Spinal cord (tissue), 10 donors: ENCODE data around the gene SPAG5. TPM values are rescaled to one million over a fixed set of nuclear protein-coding genes. Genes with fewer than 3 reads are reported as not detected.

Experiments
- DNase-seq, 6 donors: peaks; one replicate each; pipeline versions ENCODE4 v3.0.0 to v3.0.0-alpha.2; 2013 to 2015; ENCODE audit warnings: low spot score in 6 of 6, low read depth in 4 of 6
- H3K27ac ChIP-seq: one replicate; pipeline ENCODE4 v1.5.1; 2013; ENCODE audit warnings: low read depth, low read length, control low read depth
- H3K27me3 ChIP-seq: one replicate; pipeline ENCODE4 v1.6.1; 2013; ENCODE audit warnings: low read length; ENCODE audit not compliant: control insufficient read depth, insufficient read depth
- H3K36me3 ChIP-seq: one replicate; pipeline ENCODE4 v1.6.1; 2013; ENCODE audit warnings: low read length; ENCODE audit not compliant: control insufficient read depth, insufficient read depth
- H3K4me1 ChIP-seq: one replicate; pipeline ENCODE4 v1.6.1; 2013; ENCODE audit warnings: low read length; ENCODE audit not compliant: control insufficient read depth, insufficient read depth
- H3K4me3 ChIP-seq: one replicate; pipeline ENCODE4 v1.5.1; 2013; ENCODE audit warnings: low read depth, low read length, control low read depth
- H3K9me3 ChIP-seq: one replicate; pipeline ENCODE4 v1.6.1; 2013; ENCODE audit warnings: low read length; ENCODE audit not compliant: control insufficient read depth, insufficient read depth
- WGBS: methylation state at CpG from one replicate; pipeline ENCODE4 v1.1.5; 2013; ENCODE audit warnings: missing lambda C conversion rate; ENCODE audit not compliant: insufficient coverage; 5-methylcytosine and 5-hydroxymethylcytosine counted together
- long read RNA-seq, 4 donors: transcript quantifications; one replicate each; lab custom pipeline, GENCODE V29; 2026
- polyA plus RNA-seq, 2 donors: library from polyadenylated mRNA; unstranded; fragments of 120-200 nt; gene quantifications; one replicate each; pipeline ENCODE4 v1.2.1, GENCODE V29; 2013; ENCODE audit not compliant: insufficient read length in 2 of 2
- total RNA-seq, 2 donors: library from RNA; depleted of rRNA in 1 of 2; stranded (reverse); fragments of 120-200 nt in 1 of 2; fragments of >200 nt in 1 of 2; gene quantifications; one replicate each; pipeline versions ENCODE4 v1.2.3 to v1.2.4, GENCODE V29; 2013 to 2014
- donor health status: healthy.

SPAG5 gene
- total RNA-seq = 10 to 100 TPM; 14.1 to 24.8 TPM
- polyA plus RNA-seq = 10 to 100 TPM; 26.7 to 32.0 TPM
- long read RNA-seq, donor 1, full-length matches to known transcripts = 1 of 1 reads
- long read RNA-seq, donor 1, partial matches to known transcripts = 0 of 1 reads
- long read RNA-seq, donor 1, other reads (novel, unspliced or antisense) = 0 of 1 reads
- long read RNA-seq, donor 2 = 0 reads
- long read RNA-seq, donor 3 = 0 reads
- long read RNA-seq, donor 4, full-length matches to known transcripts = 3 of 3 reads
- long read RNA-seq, donor 4, partial matches to known transcripts = 0 of 3 reads
- long read RNA-seq, donor 4, other reads (novel, unspliced or antisense) = 0 of 3 reads

DNA sequence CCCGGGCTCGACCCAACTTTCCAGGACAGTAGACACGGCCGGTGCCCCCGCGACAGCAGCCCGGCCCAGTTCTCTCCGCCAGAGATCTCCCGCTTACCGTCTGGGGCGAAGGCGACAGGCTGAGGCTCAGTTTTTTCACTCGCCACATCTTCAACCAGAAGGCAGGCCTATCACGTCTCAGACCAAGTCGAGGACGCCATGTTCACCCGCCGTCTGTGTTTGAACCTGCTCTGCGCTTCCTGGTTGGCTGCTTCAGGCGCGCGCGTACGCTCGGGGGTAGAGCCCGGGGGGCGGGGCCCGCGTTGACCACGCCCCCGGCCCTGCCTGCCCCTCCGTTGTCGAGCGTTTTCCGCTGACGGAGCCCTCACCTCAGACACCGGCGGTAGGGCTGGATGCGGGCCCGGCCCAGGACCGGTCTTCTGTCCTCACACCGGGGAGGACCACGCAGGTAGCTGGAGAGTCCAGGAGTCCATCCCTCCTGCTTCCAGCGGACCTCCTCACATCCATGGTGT lies at the start of gene SPAG5:
Gene SPAG5, minus strand, starts transcription at position 227 of the 512 bp plus-strand sequence. Its CDS starts 79 bp downstream, at position 148.
- Histone ChIP-seq H3K9me3 (no peaks in the 10 kb centered on the region), H3K27me3 (no peaks in the 10 kb centered on the region), H3K36me3 (no peaks in the 10 kb centered on the region), H3K4me1 (peaks cover 17% of the 10 kb centered on the region), H3K27ac (peak within 1 kb of the TSS; percentile 95), H3K4me3 (peak within 1 kb of the TSS; percentile 84)
- peak; percentile 70 to 97 (median 86) for DNase-seq
- WGBS = 0% methylated on average over 44 of the region's 44 CpGs

- Histone ChIP-seq H3K36me3 (peaks cover 35% of the 10 kb centered on the region), H3K4me3 (no peak overlapping the region), H3K27me3 (no peaks in the 10 kb centered on the region), H3K27ac (peak overlapping the region; percentile 95), H3K9me3 (no peaks in the 10 kb centered on the region), H3K4me1 (peaks cover 13% of the 10 kb centered on the region)
- no peak for DNase-seq
- WGBS = 87% methylated on average over 7 of the region's 12 CpGs
Measured at GRCh38 chr17:28646039-28646754, 47.4 kb upstream of the SPAG5 start.

- H3K27me3 ChIP-seq = no peaks in the 10 kb centered on the region
- H3K4me1 ChIP-seq = peaks cover 13% of the 10 kb centered on the region
- peak overlapping the region; percentile 95 for H3K27ac ChIP-seq
- DNase-seq = no peak
- H3K36me3 ChIP-seq = peaks cover 31% of the 10 kb centered on the region
- WGBS = 28% methylated on average over 3 of the region's 8 CpGs
- H3K4me3 ChIP-seq = peak overlapping the region; percentile 77
- no peaks in the 10 kb centered on the region for H3K9me3 ChIP-seq
Measured at GRCh38 chr17:28645576-28645939, 46.7 kb upstream of the SPAG5 start.

GRCh38 chr17:28644787-28645575 lies 46.2 kb upstream of the SPAG5 start, which contains the start of gene BLTP2:
Gene BLTP2 (minus strand): TSS chr17:28645158. CDS start chr17:28645056, 102 bp downstream.
- under 1% methylated on average over 69 of the region's 89 CpGs for WGBS
- peak within 1 kb of the TSS; percentile 95 for H3K27ac ChIP-seq
- H3K4me1 ChIP-seq = peaks cover 13% of the 10 kb centered on the region
- H3K9me3 ChIP-seq = no peaks in the 10 kb centered on the region
- H3K27me3 ChIP-seq = no peaks in the 10 kb centered on the region
- H3K4me3 ChIP-seq = peak within 1 kb of the TSS; percentile 78
- H3K36me3 ChIP-seq = peaks cover 29% of the 10 kb centered on the region
- DNase-seq = peak; percentile 77 to 98 (median 90)

DNA sequence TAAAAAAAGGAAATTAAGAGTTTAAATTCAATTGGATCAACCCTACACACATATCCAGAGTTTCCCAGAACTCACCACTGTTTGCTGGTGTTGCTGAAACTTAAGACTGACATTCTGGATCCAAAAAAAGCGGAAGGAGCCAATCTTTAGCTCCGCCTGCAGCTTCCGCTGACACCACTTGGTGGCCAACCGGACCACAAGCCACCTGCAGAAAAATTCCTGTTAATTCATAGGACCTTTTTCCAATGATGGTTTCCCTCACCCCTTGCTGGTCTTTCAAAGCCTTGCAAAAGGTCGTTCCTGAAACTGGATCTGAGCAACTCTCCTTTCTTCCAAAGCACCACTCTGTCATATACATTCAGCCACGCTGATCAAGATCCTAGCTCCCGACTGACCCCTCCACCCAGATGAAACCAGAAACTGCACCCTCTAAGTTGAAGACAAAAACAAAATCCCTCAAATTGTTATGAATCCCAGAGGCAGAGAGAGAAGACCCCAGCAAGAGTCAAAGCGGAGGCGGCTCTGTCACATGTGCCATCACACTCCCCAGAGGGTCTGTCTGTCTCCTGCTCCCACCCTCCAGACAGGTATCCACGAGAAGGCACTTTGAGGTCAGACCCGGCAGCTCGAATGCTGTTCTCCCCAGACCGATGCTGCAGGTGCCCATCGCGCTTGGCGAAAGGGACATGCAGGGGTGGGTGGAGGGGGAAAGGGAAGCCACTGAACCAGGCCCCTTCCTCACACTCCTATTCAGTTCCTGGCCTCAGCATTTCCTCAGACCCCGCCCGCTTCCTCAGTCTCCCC lies 45.4 kb upstream of the SPAG5 start:
- Histone ChIP-seq H3K4me1 (peaks cover 13% of the 10 kb centered on the region), H3K27me3 (no peaks in the 10 kb centered on the region), H3K4me3 (peak overlapping the region; percentile 78), H3K36me3 (peaks cover 36% of the 10 kb centered on the region), H3K27ac (peak overlapping the region; percentile 83), H3K9me3 (no peaks in the 10 kb centered on the region)
- WGBS = 0% methylated on average over 11 of the region's 18 CpGs
- peak in 4 of 6 donors; percentile 1 to 64 (median 34) for DNase-seq

GRCh38 chr17:28641579-28641978 lies 42.8 kb upstream of the SPAG5 start:
- Histone ChIP-seq H3K36me3 (peaks cover 48% of the 10 kb centered on the region), H3K9me3 (no peaks in the 10 kb centered on the region)
- WGBS = 100% methylated on average over 2 of the region's 2 CpGs

GRCh38 chr17:28635506-28635905 lies 36.7 kb upstream of the SPAG5 start:
- peaks cover 77% of the 10 kb centered on the region for H3K36me3 ChIP-seq
- no peaks in the 10 kb centered on the region for H3K4me1 ChIP-seq
- no peak overlapping the region for H3K27ac ChIP-seq
- H3K27me3 ChIP-seq = no peaks in the 10 kb centered on the region
- no CpG with 5 or more reads among the region's 1 CpG for WGBS
- no peak overlapping the region for H3K4me3 ChIP-seq
- no peak for DNase-seq
- no peaks in the 10 kb centered on the region for H3K9me3 ChIP-seq

More at GRCh38 chr17:28641579-28641978, 42.8 kb upstream of the SPAG5 start:
- Histone ChIP-seq H3K4me1 (peaks cover 13% of the 10 kb centered on the region), H3K27ac (no peak overlapping the region), H3K27me3 (no peaks in the 10 kb centered on the region), H3K4me3 (no peak overlapping the region)
- no peak for DNase-seq

- Histone ChIP-seq H3K4me3 (no peak overlapping the region), H3K27me3 (no peaks in the 10 kb centered on the region), H3K4me1 (no peaks in the 10 kb centered on the region), H3K9me3 (no peaks in the 10 kb centered on the region), H3K36me3 (peaks cover 80% of the 10 kb centered on the region), H3K27ac (no peak overlapping the region)
- 79% methylated on average over 13 of the region's 14 CpGs for WGBS
- no peak for DNase-seq
Measured at GRCh38 chr17:28634206-28634865, 35.5 kb upstream of the SPAG5 start.
